Posterior vena cava (tissue), 2 donors: Measurements from ENCODE around the gene CBX6. TPM values are rescaled to one million over a fixed set of nuclear protein-coding genes. Genes with fewer than 3 reads are reported as not detected.

Experiments
- DNase-seq: peaks from one replicate; pipeline ENCODE4 v3.0.0-alpha.2; 2020; ENCODE audit warnings: low spot score
- intact Hi-C, 2 donors: fragments of 100-400 bp; cut with DNase I; formaldehyde crosslinking; loops; one replicate each; pipeline versions ENCODE4 v1.14.1 to v1.14.2; 2022 to 2023
- total RNA-seq, 2 donors: library from RNA; stranded (reverse); fragmentation: NEBNext Ultra II Directional; extraction: Animal tissue kit (Norgen Biotek cat#: 25700); gene quantifications; one replicate each; pipeline ENCODE4 v1.2.1, GENCODE V29; 2021
- donor health status: DM: yes; HTN: yes; CAD: no.
- donor health status: DM: yes; HTN: yes; CAD: no.

CBX6 gene
- total RNA-seq, 2 donors from 2014 or later = 98.0 to 105 TPM

GRCh38 chr22:38878001-38878400 lies 6.0 kb upstream of the CBX6 start:
- intact Hi-C loops = no loop called here
- no peak for DNase-seq

DNA sequence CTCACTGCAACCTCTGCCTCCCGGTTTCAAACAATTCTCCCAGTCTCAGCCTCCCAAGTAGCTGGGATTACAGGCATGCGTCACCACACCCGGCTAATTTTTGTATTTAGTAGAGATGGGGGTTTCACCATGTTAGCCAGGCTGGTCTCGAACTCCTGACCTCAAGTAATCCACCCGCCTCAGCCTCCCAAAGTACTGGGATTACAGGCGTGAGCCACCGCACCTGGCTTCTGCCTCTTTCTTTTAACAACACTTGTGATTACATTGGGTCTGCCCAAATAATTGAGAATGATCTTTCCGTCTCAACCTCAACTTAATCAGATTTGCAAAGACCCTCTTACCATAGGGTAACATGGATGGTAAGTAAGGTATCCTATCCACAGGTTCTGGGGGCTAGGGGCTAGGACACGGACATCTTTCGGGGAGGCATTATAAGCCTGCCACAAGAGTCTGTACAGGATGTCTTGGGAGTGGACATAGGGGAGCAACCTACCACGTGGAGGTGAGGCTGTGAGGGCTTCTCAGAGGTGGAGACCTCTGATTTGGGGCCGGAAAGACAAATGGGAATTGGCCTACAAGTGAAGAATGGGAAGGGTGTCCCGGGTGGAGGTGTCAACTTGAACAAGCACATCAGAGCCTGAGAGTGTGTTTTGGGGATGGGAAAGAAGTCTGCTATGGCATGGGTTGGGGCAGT lies 2.7 kb upstream of the CBX6 start:
- peak; percentile 19 for DNase-seq
- intact Hi-C loops = loop anchor here in 1 of 2 donors (5.0 kb wide), 1 partner anchor 48 kb away; no protein-coding TSS in a partner anchor

DNA sequence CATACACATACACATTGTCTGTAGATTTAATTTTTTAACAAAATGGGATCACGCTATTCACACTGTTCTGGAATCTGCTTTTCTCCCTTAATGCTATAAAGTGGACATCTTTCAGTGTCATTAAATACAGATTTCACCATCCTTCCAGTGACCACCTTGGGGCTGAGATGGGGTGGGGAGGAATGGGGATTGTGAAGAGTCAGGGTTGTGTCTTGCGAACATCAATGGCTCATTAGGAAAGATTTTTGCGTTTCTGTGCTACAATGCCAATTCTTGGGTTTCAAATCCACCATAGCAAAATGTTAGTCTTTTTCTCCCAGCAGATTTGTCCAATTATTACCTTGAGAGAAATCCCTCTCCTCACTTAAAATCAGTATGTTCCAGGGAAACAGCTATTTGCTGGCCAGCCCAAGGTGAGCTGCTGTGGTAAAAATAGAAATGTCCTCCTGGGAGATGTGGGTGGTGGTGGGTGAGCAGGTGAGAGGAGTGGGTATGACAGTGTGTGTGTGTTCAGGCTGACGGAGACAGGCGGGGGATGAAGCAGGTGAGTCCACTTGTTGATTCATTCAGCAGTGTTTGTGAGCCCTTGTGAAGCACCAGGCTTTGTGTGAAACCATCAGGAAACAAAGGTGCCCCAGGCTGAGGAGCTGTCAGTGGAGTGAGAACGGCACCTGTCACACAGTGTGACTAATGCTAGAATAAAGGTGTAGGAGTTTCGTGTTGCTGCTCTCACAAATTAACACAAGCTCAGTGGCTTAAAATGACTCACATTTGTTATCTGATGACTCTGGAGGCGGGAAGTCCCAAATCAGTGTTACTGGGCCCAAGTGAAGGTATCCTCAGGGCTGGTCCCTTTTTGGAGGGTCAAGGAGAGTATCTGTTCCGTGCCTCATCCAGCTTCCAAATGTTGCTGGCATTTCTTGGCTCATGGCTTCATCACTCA lies 1.7 kb upstream of the CBX6 start:
- intact Hi-C loops = loop anchor here in 1 of 2 donors (5.0 kb wide), 1 partner anchor 49 kb away; no protein-coding TSS in a partner anchor
- DNase-seq = peak; percentile 55

- intact Hi-C loops = loop anchor here in 1 of 2 donors (5.0 kb wide), 1 partner anchor 49 kb away; no protein-coding TSS in a partner anchor
- DNase-seq = peak; percentile 88
Observed at GRCh38 chr22:38872831-38873248, 824 bp upstream of the CBX6 start.

GRCh38 chr22:38871360-38872171 lies 450 bp downstream of the CBX6 start:
- intact Hi-C loops = loop anchor here in 1 of 2 donors (5.0 kb wide), 1 partner anchor 51 kb away; no protein-coding TSS in a partner anchor
- peak; percentile 83 for DNase-seq

- DNase-seq = peak; percentile 42
- intact Hi-C loops = loop anchor here in 1 of 2 donors (5.0 kb wide), 1 partner anchor 51 kb away; no protein-coding TSS in a partner anchor
Observed at GRCh38 chr22:38870791-38871359, 1.1 kb downstream of the CBX6 start.

DNA sequence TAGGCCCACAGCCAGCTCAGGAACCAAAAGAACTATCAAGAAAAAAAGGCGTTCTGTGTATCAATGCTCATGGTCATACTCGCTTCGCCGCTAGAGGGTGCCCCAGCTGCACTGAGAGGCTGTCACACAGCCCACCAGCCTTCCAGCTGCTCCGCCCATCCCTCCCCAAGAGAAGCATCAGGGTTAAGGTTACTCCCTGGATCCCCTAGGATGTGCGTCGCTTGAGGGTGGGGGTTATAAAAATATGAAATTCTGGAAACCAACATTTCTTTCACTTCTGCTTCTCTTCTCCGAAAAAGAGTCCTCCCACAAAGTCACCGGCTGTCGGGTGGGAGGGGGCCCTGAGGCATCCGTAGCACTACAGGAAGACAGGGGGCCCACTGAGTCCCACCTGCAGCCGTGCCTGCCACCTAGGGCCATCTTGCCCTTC lies 1.7 kb downstream of the CBX6 start:
- DNase-seq = peak; percentile 97
- intact Hi-C loops = loop anchor here in 1 of 2 donors (5.0 kb wide), 1 partner anchor 52 kb away; no protein-coding TSS in a partner anchor

DNA sequence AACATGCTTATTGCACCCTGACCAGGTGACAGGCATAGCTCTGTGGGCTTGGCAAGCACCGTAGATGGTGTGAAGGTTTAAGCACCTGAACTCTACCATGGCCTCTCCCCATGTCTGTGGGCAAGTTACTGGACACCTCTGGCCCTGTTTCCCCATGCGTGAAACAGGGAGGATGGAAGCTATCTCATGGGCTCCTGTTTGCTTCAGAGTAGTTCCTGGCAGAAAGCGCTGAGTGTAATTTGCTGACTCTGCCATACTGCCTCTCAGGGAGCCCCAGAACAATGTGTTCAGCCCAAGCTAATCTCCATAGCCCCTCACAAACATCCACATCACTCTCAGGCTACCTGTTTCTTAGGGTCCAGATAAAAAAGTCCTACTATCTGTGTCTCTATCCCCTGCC lies 2.4 kb downstream of the CBX6 start:
- intact Hi-C loops = loop anchor here in 1 of 2 donors (5.0 to 10.0 kb wide), 3 partner anchors 53 to 265 kb away; no protein-coding TSS in a partner anchor
- DNase-seq = peak; percentile 15

GRCh38 chr22:38868886-38869381 lies 3.1 kb downstream of the CBX6 start:
- intact Hi-C loops = loop anchor here in 1 of 2 donors (5.0 to 10.0 kb wide), 2 partner anchors 133 to 266 kb away; no protein-coding TSS in a partner anchor
- DNase-seq = peak; percentile 94

DNA sequence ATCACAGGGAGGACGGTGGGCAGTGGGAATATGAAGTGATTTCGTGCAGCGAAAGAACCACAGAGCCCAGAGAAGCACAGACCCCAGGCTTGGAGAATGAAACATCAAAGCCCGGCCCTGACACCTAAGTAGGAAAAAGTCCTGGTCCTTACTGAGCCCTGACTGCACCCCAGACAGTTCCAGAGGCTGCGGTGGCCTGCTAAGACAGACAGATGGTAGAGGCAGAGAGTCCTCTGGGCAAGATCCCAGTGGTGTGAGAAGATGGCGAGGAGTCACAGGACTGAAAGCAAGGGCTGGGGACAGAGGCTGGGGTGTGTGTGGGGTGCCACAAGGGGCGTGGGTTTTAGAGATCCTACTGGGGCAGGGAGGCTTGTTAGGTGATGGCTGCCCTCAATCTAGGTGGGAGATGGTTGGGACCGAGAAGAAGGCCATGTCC lies 3.7 kb downstream of the CBX6 start:
- peak; percentile 65 for DNase-seq
- intact Hi-C loops = loop anchor here in 1 of 2 donors (5.0 to 10.0 kb wide), 2 partner anchors 134 to 266 kb away; no protein-coding TSS in a partner anchor

- peak; percentile 74 for DNase-seq
- intact Hi-C loops = loop anchor here in 1 of 2 donors (5.0 to 10.0 kb wide), 2 partner anchors 135 to 267 kb away; no protein-coding TSS in a partner anchor
Observed at GRCh38 chr22:38867471-38868285, 4.3 kb downstream of the CBX6 start.

GRCh38 chr22:38867124-38867455 lies 4.9 kb downstream of the CBX6 start:
- intact Hi-C loops = loop anchor here in 1 of 2 donors (5.0 to 10.0 kb wide), 2 partner anchors 135 to 268 kb away; no protein-coding TSS in a partner anchor

DNA sequence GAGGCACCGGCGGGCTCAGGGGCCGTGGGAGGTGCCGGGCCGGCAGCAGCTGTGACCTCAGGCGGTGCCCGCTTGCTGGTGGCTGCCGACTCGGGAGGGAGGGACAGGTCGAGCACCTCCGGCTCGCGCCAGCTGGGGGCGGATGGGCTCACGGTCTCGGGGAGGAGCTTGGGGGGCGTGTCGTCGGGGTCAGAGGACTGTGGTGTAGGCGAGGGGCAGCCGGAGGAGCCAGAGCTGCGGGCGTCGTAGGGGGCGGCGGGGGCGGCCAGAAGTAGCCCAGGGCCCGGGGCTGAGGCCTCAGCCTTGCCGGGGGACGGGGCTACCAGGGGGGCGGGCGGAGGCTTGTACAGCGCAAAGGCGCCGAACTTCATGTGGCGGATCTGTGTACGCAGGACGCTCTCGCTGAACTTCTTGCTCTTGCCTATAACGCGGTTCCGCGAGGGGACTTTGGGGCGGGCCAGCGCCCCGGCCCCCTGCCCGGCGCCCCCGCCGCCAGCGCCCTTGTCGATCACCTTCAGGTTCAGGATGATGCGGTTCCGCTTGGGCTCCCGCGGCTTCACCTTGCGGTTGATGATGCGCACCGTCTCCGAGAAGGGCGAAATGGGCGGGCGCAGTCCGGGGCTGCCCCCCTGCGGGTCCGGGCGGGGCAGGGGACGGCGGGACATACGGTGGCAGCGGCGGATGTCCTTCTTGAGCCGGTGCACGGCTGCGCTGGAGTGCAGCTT lies 5.5 kb downstream of the CBX6 start:
- intact Hi-C loops = loop anchor here in 1 of 2 donors (5.0 to 10.0 kb wide), 2 partner anchors 136 to 268 kb away; no protein-coding TSS in a partner anchor
- DNase-seq = peak; percentile 86

More at GRCh38 chr22:38867124-38867455, 4.9 kb downstream of the CBX6 start:
- DNase-seq = no peak

DNA sequence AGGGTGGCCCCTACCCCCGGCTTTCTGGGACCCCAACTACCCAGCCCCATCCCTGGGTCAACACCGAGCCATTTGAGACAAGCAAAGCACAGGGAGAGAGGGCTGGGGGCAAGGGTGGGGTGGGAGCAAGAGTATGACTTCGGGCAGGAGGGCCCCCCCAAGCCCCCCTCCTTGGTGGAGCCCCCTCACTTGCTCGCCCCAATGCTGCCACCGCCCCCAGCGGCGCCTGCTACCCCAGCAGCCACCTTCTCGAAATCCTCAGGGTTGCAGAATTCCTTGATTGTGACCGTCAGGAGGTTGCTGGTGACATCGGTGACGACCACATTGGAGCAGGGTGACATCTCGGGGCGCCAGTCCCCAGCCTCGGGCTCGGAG lies 6.0 kb downstream of the CBX6 start:
- DNase-seq = no peak
- intact Hi-C loops = loop anchor here in 1 of 2 donors (5.0 to 10.0 kb wide), 2 partner anchors 136 to 269 kb away; no protein-coding TSS in a partner anchor

GRCh38 chr22:38865201-38866023 lies 6.6 kb downstream of the CBX6 start:
- DNase-seq = peak; percentile 68
- intact Hi-C loops = loop anchor here in 1 of 2 donors (5.0 to 10.0 kb wide), 2 partner anchors 137 to 269 kb away; no protein-coding TSS in a partner anchor
